GM12878 (cell line): ENCODE data around the gene CCDC169. TPM values are rescaled to one million over a fixed set of nuclear protein-coding genes. Genes with fewer than 3 reads are reported as not detected.

Experiments
- ATAC-seq: fragments of 200-7000 bp; cut with Tn5 transposase; 3 replicates; pipeline ENCODE4 v1.9.1; 2020; ENCODE audit warnings: mild to moderate bottlenecking, moderate library complexity
- BruUV-seq: library from RNA; stranded (reverse); fragments of 400-500 nt; replicated peaks from 2 replicates; lab custom pipeline; 2021; lab: Mats Ljungman, UMichigan
- CTCF ChIA-PET: fragments of 300-600 bp; sonication (Branson Sonifier 250); formaldehyde crosslinking; extraction: SDS; loops from one replicate; lab custom pipeline; 2021; ENCODE audit warnings: inconsistent platforms; lab: Yijun Ruan, JAX
- POLR2A ChIA-PET: fragments of 350-600 bp; formaldehyde crosslinking; extraction: SDS; loops from one replicate; lab custom pipeline; 2021; ENCODE audit warnings: inconsistent platforms; lab: Charles Lee
- RAD21 ChIA-PET: fragments of 300-600 bp; sonication (Branson Sonifier 250); formaldehyde crosslinking; loops from one replicate; lab custom pipeline; 2023; ENCODE audit warnings: antibody characterized with exemption; ENCODE audit not compliant: unreplicated experiment; lab: Charles Lee
- SMC1A ChIA-PET: fragments of 300-600 bp; sonication (Branson Sonifier 250); formaldehyde crosslinking; loops from one replicate; lab custom pipeline; 2023; ENCODE audit not compliant: unreplicated experiment, uncharacterized antibody; lab: Charles Lee
- DNase-seq: peaks from one replicate; pipeline ENCODE4 v3.0.0-alpha.2; 2011; ENCODE audit warnings: low read depth, low spot score
- FAIRE-seq: peaks from 3 replicates; lab custom pipeline; 2011; peaks lifted over from hg19 to GRCh38; lab: Jason Lieb, UNC
- H2AFZ ChIP-seq: 2 replicates; pipeline ENCODE4 v1.6.0; 2011; ENCODE audit warnings: low read depth, low read length, control low read depth; ENCODE audit not compliant: control insufficient read depth
- H3K27ac ChIP-seq: 2 replicates; pipeline ENCODE4 v1.5.1; 2011; ENCODE audit warnings: control low read depth; ENCODE audit not compliant: control insufficient read depth, insufficient read depth
- H3K27me3 ChIP-seq, 2 experiments: replicated peaks in 1 of 2; 2 replicates each; pipeline versions ENCODE4 v1.6.0 to v1.6.1; 2011; ENCODE audit warnings: low read length in 1 of 2; ENCODE audit not compliant: control insufficient read depth in 2 of 2, insufficient read depth in 2 of 2
- H3K36me3 ChIP-seq, 2 experiments: 2 replicates each; pipeline ENCODE4 v1.5.1; 2011; ENCODE audit warnings: low read length in 1 of 2; ENCODE audit not compliant: control insufficient read depth in 2 of 2, insufficient read depth in 2 of 2
- H3K4me1 ChIP-seq: 2 replicates; pipeline ENCODE4 v1.6.1; 2011; ENCODE audit warnings: mild to moderate bottlenecking, low read length, moderate library complexity, mixed read lengths; ENCODE audit not compliant: control insufficient read depth, insufficient read depth
- H3K4me2 ChIP-seq: 2 replicates; pipeline ENCODE4 v1.6.0; 2011; ENCODE audit warnings: control low read depth; ENCODE audit not compliant: control insufficient read depth, insufficient read depth
- H3K4me3 ChIP-seq: fragments of 200-600 bp; sonication (generic); 2 replicates; pipeline ENCODE4 v1.5.1; 2016
- H3K79me2 ChIP-seq: 2 replicates; pipeline ENCODE4 v1.6.0; 2011; ENCODE audit warnings: low read length; ENCODE audit not compliant: control insufficient read depth, insufficient read depth
- H3K9ac ChIP-seq: 2 replicates; pipeline ENCODE4 v1.8.0; 2011; ENCODE audit warnings: low read length, control low read depth, mixed read lengths; ENCODE audit not compliant: control insufficient read depth, insufficient read depth
- H3K9me3 ChIP-seq: replicated peaks from 3 replicates; pipeline ENCODE4 v1.5.1; 2011; ENCODE audit warnings: mild to moderate bottlenecking, low read length; ENCODE audit not compliant: control insufficient read depth, insufficient read depth
- H4K20me1 ChIP-seq: 2 replicates; pipeline ENCODE4 v1.6.0; 2011; ENCODE audit not compliant: control insufficient read depth, insufficient read depth
- ELK1 ChIP-seq: IDR thresholded peaks from 2 replicates; pipeline ENCODE4 v1.6.1; 2012; ENCODE audit warnings: low read depth, low read length, improper control_type of control experiment
- IKZF2 ChIP-seq, 2 experiments: fragments of 450-650 bp; IDR thresholded peaks; 2 replicates each; pipeline ENCODE4 v1.6.1; 2017; ENCODE audit warnings: mild to moderate bottlenecking in 2 of 2, moderate library complexity in 2 of 2
- MTA3 ChIP-seq: IDR thresholded peaks from 2 replicates; pipeline ENCODE4 v1.6.1; 2012; ENCODE audit warnings: low read length, inconsistent platforms, borderline replicate concordance
- NBN ChIP-seq: fragments of 450-650 bp; IDR thresholded peaks from 2 replicates; pipeline ENCODE4 v1.6.1; 2016
- NR2C2 ChIP-seq: IDR thresholded peaks from 2 replicates; pipeline ENCODE4 v1.6.1; 2011; ENCODE audit warnings: borderline replicate concordance, low read depth; ENCODE audit not compliant: control insufficient read depth, insufficient read length
- NR2F1 ChIP-seq: fragments of 450-650 bp; conservative IDR thresholded peaks from 2 replicates; pipeline ENCODE4 v1.6.1; 2017; ENCODE audit warnings: mild to moderate bottlenecking
- POLR2AphosphoS2 ChIP-seq: IDR thresholded peaks from 2 replicates; pipeline ENCODE4 v1.6.1; 2011; ENCODE audit warnings: low read depth, mild to moderate bottlenecking, low read length, improper control_type of control experiment, moderate library complexity
- PRDM15 ChIP-seq: fragments of 450-650 bp; formaldehyde crosslinking; IDR thresholded peaks from 2 replicates; pipeline ENCODE4 v1.4.0; 2020; ENCODE audit warnings: mild to moderate bottlenecking, moderate library complexity
- SIN3A ChIP-seq: IDR thresholded peaks from 2 replicates; pipeline ENCODE4 v1.6.1; 2012; ENCODE audit warnings: low read depth, low read length, improper control_type of control experiment
- SRF ChIP-seq, 2 experiments: IDR thresholded peaks; 2 replicates each; pipeline ENCODE4 v1.6.1; 2011; ENCODE audit warnings: low read depth in 2 of 2, low read length in 2 of 2, mild to moderate bottlenecking in 1 of 2, moderate library complexity in 1 of 2
- WGBS: methylation state at CpG from one replicate; pipeline ENCODE4 v1.1.6; 2016; ENCODE audit warnings: low lambda C conversion rate; ENCODE audit not compliant: insufficient replicate concordance, insufficient coverage; ENCODE audit errors: missing lambda C conversion rate; 5-methylcytosine and 5-hydroxymethylcytosine counted together
- in situ Hi-C: fragments of 300-500 bp; cut with MboI; formaldehyde crosslinking; loops from 9 replicates; pipeline ENCODE4 v1.14.3; 2018; ENCODE audit warnings: mixed read lengths
- intact Hi-C: fragments of 100-400 bp; cut with micrococcal nuclease; formaldehyde crosslinking; loops from one replicate; pipeline ENCODE4 v1.14.2; 2022; ENCODE audit not compliant: unreplicated experiment
- polyA plus RNA-seq, 11 experiments: library from polyadenylated mRNA; depleted of rRNA in 4 of 11; unstranded in 6 of 11; stranded (reverse) in 5 of 11; fragments of >200 nt; fragmentation: Nextera tagmentation in 4 of 11; fragmentation: Illumina TruSeq in 1 of 11; extraction: Ambion mirVana in 4 of 11; extraction: Trizol in 1 of 11; gene quantifications; 1 replicate in 1 of 11; 2 replicates in 10 of 11; pipeline versions ENCODE4 v1.2.1 to v1.2.3, GENCODE V29; 2011 to 2016; ENCODE audit warnings: inconsistent platforms in 2 of 11, missing spikeins in 2 of 11, low read depth in 1 of 11
- total RNA-seq, 4 experiments: library from RNA; depleted of rRNA in 3 of 4; stranded (reverse); fragments of >200 nt in 3 of 4; fragmentation: Illumina TruSeq in 1 of 4; extraction: Trizol in 1 of 4; gene quantifications; 2 replicates each; pipeline versions ENCODE4 v1.2.1 to v1.2.3, GENCODE V29; 2013 to 2021

The CCDC169 gene
- total and polyA plus RNA-seq, 10 of the 15 experiments (the other 5 are each of a cell fraction or from before 2014, with no cell fraction given): 0.13 to 1.4 (median 0.24) TPM; not detected in 4

DNA sequence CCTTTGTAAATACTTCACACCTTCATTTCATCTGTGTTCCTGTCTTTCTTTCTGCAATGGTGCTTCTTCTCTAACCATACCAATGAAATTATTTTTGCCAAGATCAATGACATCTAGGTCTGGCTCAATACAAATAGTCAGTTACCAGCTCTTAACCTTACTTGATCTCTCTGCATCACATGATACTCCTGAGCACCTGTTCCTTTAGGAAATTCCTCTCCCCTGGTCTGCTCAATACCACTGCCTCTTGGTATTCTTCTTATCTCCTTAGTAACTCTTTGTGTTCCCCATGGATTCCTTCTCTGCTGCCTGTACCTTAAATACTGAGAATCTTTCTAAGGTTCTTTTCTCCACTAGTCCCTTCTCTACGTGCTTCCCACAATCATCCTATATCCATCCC, 109.2 kb downstream of the CCDC169 start:
- no TSS peak for BruUV-seq
- Histone ChIP-seq H3K36me3 (no peaks in the 10 kb centered on the region), H4K20me1 (no peaks in the 10 kb centered on the region), H3K9me3 (no peaks in the 10 kb centered on the region), H3K4me3 (no peak overlapping the region), H3K9ac (no peak overlapping the region), H2AFZ (no peak overlapping the region), H3K4me2 (no peak overlapping the region), H3K79me2 (no peaks in the 10 kb centered on the region), H3K27me3 (no peaks in the 10 kb centered on the region), H3K4me1 (no peaks in the 10 kb centered on the region), H3K27ac (no peak overlapping the region)
- FAIRE-seq (no peak), ATAC-seq (no peak), DNase-seq (no peak)
- WGBS: 0% methylated on average over 1 of the region's 1 CpG
- TF ChIP-seq ELK1 (no peak), NR2C2 (no peak), IKZF2 (IDR thresholded peaks at IDR 0.05) (no peak), NR2F1 (no peak), SIN3A (no peak), POLR2AphosphoS2 (no peak), SRF (IDR thresholded peaks at IDR 0.05; ENCODE audit: low read depth in 2 of 2, low read length in 2 of 2) (no peak), PRDM15 (CRISPR knock-in tag) (no peak), NBN (no peak), MTA3 (no peak)
- ChIA-PET SMC1A (no interaction called here), POLR2A (no interaction called here), CTCF (no interaction called here), RAD21 (no interaction called here)
- in situ Hi-C loops (no loop called here), intact Hi-C loops (no loop called here)
